ENCODE measurements around the gene PNKD.

GRCh38 chr2:218229851-218230250 lies 40.5 kb upstream of the PNKD start:
- TF ChIP-seq CTCF (IDR thresholded peaks at IDR 0.05) = no peak
- TF ChIP-seq POLR2A (IDR thresholded peaks at IDR 0.05) = no peak

Measured in Peyer's patch (tissue), 4 donors.